HCEC 1CT (cell line): Measurements from ENCODE around the gene COX7C.
A peak's percentile ranks its signal among the peaks of the same experiment; 100 is the strongest.
"Not testable (repeated sequence)": the region's sequence is repeated elsewhere in the genome, so short reads cannot be mapped to it uniquely, and the experiment has no call there.

Experiments used
- DNase-seq: peaks from one replicate; pipeline ENCODE4 v3.0.0-alpha.2; 2017

The COX7C gene, protein sequence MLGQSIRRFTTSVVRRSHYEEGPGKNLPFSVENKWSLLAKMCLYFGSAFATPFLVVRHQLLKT

DNA sequence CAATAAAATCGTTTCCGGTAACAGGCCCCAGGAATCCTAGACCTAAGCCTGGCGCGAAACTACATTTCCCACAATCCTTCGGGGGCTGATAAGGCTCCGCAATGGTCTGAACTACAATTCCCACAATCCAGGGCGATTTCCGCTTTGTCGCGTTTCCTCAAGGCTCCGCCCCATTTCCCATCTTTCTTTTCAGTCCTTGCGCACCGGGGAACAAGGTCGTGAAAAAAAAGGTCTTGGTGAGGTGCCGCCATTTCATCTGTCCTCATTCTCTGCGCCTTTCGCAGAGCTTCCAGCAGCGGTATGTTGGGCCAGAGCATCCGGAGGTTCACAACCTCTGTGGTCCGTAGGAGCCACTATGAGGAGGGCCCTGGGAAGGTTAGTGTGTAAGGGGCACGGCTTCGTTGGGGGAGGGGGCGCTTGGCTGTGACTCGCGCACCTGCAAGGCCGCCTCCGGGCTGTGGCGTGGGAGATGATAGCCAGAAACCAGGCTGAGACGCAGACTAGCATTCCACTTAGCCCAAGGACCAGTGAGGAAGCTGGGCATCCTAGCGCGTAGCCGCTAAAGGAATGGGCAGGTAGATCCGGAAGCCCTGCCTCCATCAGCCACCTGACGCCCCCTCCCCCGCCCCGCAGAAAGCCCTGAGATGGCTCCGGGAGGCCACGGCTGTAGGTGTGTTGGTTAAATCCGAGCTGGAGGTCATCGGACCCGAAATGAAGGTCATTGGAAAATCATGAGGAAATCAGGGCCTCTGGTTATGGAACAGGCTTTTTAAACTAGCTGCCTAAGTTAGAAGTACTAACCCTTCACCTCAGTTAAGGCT is at the start of gene COX7C:
Gene COX7C (plus strand): TSS at position 186 of the 821 bp plus-strand sequence. CDS start 115 bp downstream, at position 301.
- peak; percentile 92 for DNase-seq

DNA sequence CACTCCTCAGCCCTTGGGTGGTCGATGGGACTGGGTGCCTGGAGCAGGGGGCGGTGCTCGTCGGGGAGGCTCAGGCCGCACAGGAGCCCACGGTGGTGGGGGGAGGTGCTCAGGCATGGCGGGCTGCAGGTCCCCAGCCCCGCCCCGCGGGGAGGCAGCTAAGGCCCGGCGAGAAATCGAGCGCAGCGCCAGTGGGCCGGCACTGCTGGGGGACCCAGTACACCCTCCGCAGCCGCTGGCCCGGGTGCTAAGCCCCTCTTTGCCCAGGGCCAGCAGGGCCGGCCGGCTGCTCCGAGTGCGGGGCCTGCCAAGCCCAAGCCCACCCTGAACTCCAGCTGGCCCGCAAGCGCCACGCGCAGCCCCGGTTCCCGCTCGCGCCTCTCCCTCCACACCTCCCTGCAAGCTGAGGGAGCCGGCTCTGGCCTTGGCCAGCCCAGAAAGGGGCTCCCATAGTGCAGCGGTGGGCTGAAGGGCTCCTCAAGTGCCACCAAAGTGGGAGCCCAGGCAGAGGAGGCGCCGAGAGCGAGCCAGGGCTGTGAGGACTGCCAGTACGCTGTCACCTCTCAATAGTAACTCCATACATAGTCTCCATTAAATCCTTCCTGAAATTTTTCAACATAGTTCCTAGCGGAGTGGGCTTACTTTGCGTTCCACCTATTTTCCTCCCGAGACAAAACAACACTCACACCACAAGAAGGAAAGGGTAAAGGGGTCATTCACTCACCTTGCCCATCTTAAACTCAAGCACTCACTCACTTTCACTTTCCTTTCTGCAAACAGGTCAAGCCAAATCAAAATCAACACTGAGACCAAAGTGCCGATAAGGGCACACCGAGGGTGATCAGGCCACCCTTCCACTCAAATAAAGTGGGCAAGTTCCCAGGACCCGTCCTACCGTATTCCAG is 48.0 kb upstream of the COX7C start:
- DNase-seq, result not testable (repeated sequence)

DNA sequence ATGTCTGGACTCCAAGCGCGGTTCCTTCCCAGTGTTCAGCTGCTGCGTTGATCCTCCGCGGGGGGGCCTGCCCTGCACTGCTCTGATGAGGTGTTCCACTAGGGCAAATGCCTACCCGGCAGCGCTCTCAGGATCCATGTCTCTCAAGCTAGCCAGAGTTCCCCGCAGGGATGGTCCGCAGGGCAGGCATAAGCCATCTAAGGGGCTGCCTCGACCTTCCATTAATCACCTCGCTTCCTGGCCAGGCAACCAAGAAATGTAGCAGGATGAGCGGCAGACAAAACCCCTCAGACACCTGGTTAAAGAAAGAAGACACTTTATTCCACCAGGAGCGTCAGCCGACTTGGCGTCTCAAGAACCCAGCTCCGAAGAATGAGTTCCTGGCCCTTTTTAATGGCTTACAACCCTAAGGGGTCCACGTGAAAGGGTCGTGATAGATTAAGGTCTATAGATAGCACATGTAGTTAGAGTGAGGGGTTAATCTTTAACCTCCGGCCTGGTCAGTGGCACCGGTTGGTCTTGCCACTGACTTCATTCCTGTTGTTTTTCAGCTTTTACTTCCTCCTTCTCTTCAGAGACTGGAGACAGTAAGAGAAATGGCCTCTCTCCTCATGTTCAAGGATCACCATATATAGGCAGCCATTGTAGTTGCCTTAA is 47.2 kb upstream of the COX7C start:
- no peak for DNase-seq

DNA sequence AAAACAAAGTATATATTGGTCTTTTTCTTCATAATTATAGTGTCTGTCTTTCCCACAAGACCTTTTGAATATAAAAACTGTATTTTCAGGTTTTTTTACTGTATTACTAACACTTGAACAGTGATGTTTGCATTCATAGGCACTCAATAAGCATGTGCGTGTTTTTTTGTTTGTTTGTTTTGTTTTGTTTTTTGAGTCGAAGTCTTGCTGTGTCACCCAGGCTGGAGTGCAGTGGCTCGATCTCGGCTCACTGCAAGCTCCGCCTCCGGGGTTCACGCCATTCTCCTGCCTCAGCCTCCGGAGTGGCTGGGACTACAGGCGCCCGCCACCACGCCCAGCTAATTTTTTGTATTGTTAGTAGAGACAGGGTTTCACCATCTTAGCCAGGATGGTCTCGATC is 46.6 kb upstream of the COX7C start:
- not testable (repeated sequence) for DNase-seq

DNA sequence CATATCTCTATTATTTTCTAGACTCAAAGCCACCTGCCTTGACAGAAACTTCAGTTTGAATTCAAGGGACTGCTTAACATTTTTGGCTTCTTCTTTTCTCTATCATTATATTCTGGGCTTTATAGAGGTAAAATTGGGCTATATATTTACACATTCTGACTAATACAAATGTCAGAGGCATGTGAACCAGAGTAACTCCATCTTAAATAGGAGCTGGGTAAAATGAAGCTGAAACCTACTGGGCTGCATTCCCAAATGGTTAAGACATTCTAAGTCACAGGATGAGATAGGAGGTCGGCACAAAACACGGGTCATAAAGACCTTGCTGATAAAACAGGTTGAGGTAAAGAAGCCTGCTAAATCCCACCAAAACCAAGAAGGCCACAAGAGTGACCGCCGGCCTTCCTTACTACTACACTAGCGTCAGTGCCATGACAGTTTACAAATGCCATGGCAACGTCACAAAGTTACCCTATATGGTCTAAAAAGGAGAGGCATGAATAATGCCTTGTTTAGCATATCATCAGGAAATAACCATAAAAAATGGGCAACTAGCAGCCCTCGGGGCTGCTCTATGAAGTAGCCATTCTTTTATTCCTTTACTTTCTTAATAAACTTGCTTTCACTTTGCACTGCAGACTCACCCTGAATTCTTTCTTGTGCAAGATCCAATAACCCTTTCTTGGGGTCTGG is 44.8 kb upstream of the COX7C start:
- DNase-seq, result no peak

DNA sequence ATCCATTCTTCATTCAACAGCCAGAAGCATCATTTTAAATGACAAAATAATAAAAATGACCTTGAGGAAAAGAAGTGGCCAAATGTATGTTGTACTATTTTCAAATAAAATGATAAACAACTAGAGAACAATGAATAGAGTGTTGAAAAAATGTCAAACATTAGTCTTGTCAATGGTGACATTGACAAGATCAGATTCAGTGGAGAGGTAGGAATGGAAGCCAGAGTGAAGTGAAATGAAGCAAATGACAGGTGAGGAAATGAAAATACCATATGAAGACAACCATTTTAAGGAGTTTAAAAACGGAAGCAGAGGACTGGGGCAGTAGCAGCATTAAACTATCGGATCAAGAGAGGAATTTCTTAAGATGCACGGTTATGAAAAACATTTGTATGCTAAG is 38.2 kb upstream of the COX7C start:
- DNase-seq, result no peak

DNA sequence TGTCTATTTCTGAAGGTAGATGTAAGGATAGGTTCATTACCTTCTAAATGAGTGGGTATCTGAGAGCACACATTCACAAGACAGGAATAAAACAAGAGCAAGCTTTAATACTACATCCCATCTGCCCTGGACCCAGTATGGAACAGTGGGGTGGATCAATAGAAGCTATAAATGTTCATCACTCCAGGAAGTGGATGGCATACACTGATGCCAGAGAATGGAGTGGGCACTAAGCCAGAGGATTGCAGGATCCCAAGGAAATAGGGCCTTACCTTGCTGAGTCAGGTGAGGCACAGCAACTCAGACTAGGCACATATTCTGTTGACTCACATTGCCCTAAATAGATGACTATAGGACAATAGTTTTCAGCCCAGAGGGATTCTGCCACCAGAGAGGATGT is 21.3 kb upstream of the COX7C start:
- DNase-seq, result no peak

DNA sequence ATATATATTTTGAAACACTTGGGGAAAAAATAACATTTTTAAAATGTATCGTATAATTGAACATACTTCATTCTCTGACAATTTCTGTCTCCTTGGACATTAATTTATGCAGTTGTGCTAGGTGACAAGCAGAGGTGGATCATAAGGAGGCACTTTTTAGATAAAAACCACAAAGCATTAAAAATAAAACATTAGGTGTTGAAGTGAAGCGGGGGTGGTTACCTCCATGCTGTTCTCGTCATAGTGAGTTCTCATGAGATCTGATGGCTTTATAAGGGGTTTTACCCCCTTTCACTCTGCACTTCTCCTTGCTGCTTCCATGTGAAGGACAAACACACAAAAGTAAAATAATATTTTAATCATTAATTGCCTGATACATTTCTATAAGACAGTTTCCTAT is 11.9 kb upstream of the COX7C start:
- no peak for DNase-seq

DNA sequence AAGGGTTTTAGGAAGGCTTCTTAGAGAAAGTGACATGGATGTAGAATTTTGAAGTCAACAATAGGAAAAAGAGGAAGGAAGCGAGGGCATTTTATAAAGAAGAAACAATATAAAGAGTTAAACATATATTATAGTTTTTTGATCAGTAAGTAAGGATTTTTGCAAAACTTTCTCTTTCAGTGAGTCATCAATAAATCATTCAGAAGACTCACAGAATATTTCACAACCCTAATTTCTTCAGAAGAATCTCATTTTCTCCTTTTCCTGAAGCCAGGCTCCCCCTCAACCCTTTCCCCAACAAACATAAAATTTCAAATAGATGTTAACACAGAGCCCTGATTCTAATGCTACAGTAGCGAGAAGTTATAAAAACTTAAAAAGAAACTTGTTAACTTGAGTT is 4.3 kb upstream of the COX7C start:
- peak; percentile 20 for DNase-seq

DNA sequence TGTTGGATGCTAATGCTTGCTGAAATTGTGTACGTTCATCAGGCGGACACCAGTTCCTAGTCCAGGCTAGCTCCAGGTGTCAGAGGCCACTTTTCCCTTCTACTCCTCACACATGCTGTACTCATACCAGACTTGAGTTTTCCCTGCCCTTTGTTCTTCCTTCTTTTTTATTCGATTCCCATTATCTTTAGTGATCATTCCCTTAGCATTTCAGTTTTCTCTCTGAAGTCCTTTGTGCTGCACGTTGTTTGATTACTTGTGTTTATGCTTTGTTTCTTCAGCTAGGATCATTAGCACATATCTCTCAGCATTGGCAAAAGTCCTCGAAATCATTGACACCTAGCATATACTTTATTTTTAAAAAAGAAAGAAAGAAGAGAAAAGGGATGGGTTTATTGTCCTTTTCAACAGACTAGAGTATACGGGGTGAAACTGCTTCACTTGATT is 409 bp upstream of the COX7C start:
- no peak for DNase-seq

DNA sequence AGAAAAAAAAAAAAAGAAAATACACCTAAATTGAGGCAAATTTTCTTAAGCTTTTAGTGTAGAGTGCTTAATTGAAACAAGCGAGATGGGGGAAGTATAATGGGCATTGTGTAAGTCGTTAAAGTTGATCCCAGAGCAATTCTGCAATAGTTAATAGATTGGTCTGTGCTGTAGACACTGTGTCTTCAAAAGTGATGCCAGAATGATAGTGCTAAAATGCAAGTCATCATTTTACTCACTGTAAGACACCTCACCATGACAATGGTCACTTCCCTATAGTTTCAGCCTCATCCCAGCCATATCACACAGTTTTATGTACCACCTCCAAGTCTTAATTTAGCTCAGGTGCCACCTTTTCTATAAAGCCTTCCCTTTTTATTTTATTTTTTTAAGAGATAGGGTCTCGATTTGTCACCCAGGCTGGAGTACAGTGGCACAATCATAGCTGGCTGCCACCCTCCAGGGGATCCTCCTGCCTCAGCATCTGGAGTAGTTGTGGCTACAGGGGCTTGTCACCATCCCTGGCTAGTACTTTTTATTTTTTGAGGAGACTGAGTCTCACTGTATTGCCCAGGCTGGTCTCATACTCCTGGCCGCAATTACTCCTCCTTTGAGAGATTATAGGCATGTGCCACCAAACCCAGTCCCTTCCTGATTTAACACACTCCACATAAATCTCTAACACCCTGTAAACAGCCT is 6.2 kb downstream of the COX7C start:
- DNase-seq, result no peak

DNA sequence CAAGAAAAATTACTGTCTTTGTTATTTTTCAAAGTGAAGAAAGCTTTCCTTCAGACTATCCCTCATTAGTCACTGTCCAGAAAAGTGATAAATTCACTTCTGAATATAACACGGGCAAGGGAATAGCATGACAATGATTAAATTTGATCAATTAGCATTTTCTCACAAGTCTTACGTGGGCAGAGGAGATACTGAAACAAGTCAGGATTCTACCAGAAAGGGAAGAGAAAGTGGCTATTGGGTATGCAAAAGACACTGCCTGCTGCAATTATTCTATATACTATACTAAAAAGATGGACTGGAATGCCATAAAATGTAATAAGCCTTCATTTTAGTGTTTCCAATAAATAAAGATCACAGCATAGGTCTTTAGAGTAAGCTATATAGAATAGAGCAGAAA is 7.4 kb downstream of the COX7C start:
- no peak for DNase-seq

DNA sequence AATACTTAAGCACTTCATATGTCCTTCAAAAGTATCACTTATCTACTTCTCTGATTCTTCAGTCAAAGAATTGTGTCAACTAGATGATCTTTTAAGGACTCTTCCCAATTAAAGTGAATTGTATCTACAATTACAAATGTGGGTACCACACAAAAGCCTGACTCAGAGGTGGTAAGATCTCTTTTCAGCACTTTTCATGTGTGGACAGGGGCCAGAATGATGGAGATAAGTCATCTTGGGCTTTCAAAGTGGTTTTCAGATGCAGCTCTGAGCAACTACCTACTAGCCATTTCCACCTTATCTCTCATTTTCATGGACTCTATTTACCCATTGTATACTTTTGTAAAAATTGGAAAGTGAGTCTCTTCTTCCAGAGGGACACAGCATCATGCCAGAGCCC is 8.4 kb downstream of the COX7C start:
- no peak for DNase-seq

DNA sequence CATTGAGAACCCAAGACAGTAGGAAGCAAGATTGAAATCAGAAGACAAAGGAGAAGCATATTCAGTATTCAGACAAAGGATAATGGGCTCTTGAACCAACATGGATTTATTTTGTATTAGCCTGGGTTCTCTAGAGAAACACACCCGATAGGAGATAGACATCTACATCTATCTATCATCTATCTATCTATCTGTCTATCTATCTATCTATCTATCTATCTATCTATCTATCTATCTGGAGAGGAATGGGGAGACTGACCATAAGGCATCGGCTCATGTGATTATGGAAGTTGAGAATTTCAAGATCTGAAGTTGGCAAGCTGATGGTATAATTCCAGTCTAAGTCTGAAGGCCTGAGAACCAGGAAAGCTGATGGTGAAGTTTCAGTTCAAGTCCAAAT is 13.4 kb downstream of the COX7C start:
- DNase-seq, result no peak

DNA sequence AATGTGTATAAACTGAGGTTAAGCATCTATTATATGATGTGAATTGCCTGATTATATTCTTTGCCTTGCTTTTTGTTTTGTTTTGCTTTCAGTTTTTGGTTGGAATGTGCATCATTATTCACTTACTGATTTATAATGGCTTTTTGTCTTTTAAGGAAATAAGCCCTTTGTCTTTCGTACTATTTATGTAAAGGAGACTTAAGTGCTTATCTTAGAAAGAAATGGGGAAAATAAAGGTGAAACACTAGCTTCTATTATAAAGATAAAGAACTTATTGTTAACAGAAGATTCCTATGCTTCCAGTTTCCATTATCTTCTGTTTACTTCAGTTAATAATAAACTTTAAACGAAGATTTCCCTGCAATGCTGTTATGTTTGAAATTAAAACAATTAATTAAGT is 23.3 kb downstream of the COX7C start:
- no peak for DNase-seq

DNA sequence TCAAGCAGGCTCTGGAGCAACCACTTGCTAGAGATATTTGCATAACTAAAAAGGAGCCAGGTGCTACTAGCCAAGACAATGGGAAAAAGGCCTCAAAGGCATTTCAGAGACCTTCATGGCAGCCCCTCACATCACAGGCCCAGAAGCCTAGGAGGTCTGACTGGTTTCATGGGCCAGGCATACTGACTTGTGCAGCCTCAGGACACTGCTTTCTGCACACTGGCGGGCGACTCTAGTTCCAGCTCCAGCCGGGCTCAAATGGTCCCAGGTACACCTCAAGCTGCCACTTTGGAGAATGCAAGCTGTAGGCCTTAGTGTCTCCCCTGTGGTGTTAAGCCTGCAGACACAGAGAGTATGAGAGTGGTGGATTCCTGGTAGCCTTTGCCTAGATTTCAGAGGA is 27.1 kb downstream of the COX7C start:
- DNase-seq, result no peak

DNA sequence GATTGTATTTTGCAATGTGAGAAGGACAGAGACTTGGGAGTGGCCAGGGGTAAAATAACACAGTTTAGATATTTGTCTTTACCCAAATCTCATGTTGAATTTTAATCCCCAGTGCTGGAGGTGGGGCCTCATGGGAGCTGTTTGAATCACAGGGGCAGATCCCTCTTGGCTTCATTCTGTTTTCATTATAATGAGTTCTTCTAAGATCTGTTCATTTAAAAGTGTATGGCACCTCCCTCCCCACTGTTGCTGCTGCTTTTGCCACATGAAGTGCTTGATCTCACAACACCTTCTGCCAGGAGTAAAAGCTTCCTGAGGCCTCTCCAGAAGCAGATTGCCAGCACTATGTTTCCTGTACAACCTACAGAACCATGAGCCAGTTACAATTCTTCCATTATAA is 28.1 kb downstream of the COX7C start:
- no peak for DNase-seq

DNA sequence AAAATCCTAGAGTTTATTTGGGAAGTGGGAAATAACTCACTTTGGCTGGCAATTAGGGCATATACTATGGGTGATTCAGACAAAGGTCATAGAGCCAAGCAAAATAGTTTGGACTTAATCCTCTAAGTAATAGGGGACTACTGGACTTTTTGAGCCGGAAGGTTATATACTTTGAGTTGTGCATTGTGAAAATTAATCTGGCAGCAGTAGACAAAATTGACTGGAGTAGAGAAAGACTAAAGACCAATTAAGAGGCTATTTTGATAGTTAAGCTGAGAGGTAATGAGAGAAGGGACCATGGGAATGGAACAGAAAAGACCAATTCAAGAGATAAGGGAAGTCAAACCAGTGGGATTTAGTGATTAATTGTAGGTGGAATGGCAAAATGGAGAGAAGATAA is 28.9 kb downstream of the COX7C start:
- DNase-seq, result no peak

DNA sequence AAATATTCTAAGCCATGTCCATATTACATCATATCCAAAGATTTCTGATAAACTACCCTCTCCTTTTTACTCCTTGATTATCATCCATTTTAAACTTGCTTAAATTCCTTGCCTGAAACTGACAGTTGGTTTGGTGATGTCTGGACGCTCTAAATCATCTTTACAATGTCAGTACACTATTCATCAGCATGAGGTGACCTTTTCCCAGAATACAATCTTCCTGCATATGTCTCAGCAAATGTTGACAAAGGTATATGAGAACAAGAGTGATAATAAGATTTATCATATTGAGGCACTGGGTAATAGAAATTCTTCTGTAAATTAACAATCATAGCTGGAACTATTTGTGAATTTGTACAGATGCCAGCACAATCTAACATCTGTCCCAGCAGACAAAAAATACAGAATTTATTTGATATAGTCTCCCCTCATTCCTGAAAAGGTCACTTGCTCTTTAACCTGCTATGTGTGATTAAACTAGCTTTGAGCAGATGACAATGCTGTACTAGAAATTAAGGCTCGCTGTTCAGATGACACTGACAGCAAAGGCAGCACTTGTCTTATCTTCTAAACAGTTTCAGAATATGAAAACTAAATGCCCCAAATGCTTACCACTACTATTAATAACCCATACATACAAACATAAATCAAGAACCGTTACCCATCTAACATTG is 32.2 kb downstream of the COX7C start:
- no peak for DNase-seq

DNA sequence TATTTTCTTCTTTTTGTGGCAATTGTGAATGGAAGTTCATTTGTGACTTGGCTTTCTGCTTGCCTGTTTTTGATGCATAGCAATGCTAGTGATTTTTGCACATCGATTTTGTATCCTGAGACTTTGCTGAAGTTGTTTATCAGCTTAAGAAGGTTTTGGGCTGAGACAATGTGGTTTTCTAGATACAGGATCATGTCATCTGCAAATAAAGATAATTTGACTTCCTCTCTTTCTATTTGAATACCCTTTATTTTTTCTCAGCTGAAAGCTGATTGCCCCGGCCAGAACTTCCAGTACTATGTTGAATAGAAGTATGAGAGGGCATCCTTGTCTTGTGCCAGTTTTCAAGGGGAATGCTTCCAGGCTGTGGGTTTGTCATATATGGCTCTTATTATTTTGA is 43.0 kb downstream of the COX7C start:
- not testable (repeated sequence) for DNase-seq

DNA sequence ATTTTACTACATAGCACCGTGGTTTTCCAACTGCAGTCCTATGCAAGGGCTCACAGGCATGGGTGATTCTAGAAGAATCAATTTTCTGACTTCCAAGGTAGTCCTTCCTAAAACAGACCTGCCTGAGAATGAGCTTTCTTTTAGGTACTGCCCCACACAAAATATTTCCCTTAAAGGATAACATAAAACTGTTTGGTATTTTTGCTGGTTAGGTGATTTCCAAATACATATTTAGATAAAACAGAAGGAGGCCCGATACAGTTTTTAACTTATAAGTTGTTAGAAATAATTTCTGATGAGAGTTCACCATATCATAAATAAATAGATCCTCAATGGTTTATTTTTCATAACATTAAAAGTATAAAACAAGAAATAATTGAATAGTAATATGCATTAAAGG is 46.4 kb downstream of the COX7C start:
- no peak for DNase-seq
